ENCODE results near the gene SYNE2. TPM values are rescaled to one million over a fixed set of nuclear protein-coding genes. Genes with fewer than 3 reads are reported as not detected.
"Not testable (repeated sequence)": the region's sequence is repeated elsewhere in the genome, so short reads cannot be mapped to it uniquely, and the experiment has no call there.

Gene SYNE2
- polyA plus RNA-seq, 1 donor = 158 TPM

DNA sequence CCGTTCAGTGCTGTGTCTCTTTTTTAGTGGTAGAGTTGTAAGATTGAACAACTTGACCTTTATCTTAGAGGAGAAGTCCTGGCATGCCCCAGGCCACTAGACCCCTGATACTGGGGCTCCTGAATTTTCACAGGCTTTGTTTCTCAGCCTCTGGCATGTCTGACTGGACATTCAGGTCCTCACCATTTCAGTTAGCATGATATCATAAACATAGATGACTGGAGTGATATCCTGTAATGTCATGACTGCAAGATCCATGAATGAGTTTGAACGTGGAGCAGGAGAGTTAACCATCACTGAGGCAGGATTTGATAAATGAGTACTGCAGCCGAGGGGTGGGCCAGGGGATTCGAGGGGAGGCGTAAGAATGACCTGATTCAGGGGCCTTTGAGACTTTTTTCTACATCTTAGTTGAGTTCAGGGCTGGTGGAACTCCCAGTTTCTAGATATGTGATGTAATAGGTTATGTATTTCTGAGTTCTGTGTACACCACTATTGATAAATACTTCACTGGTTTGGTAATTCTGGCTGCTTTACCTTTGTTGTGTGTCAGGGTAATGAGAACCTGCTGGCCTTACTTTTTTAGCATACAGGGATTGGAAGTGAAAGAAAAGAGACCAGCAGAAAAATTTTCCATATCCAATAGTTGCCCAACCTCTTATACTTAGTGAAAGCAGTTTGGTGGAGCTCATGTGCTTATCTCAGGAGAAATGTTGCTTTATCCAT, 217.0 kb downstream of the SYNE2 start:
- no peak for DNase-seq

DNA sequence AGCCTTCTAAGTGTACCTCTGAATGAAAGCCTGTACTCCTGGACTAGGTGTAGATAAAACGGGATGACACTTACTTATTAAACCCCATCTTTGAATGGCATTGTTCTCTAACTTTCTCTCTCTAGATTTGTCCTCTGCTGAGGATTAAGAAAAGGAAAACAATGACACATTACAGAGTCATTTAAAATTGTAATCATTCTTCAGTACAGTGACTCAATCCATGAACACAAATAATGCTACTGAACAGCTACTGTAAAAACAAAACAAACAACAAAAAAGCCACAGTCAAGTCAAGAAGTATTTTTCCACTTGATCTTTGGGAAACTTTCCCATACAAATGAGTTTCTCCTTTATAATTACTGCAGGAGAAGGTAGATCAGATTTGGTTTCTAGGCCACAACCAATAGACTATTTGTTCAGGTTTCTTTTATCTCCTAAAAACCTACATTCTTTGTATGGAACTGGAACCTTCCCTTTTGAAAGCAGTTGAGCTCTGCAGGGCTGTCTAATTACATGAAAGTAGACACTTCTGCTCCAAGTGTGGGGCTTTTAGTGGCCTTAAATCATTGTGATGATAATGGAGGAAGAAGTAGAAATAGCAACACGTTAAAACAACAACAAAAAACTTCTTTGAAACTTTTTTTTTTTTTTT, 222.3 kb downstream of the SYNE2 start:
- DNase-seq = no peak

DNA sequence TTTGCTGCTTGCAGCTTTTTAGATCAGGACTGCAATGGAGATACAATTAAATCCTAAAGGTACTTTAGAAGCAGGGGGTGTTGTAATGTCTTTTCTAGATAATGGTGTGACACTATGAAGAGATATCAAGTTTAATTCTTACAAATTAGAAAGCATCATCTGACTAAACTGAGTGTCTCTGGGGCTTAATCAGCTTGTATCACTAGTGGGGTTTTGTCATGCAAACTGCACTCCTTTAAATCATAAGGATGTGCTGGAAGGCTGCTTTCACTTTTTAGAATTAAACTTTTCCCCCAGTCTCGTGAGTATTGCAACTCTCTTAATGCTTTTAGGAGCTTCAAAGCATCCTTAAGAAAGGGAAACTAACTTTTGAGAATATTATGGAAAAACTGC, 222.8 kb downstream of the SYNE2 start:
- DNase-seq = no peak

DNA sequence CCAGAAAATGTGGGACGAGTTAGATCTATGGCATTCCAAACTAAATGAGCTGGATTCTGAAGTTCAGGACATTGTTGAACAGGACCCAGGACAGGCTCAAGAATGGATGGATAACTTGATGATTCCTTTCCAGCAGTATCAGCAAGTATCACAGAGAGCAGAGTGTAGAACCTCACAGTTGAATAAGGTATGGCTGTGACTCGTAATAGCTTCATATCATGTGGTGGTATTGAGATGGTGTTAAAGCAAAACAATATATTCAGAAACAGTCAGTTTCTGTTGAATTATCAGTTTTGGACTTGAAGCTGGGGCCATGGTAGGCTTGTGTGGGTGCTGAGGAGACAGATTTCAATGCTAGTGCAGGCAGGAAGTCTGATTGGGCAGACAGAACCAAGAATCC, 227.6 kb downstream of the SYNE2 start:
- DNase-seq = no peak

DNA sequence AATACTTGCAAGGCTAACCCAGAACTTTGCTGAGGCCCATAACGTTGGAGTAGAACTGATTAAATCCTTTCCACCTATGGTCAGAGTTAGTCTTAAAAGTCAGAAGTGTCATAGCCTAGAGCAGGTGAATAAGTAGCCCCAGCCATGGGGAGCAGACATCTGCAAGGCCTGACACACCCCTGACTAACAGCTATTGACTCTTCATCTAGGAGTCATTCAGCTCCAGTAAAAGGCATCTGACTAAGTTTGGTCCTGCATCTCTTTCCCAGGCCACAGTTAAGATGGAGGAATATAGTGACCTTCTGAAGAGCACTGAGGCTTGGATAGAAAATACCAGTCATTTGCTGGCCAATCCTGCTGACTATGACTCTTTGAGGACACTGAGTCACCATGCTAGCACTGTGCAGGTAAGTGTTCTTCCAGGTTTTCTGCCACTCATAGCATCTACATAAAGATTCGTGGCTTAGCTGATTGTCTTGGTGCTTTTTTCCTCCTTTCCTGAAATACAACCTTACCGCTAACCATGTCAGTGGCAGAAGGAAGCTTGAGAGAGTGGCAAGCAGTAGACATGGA, 228.5 kb downstream of the SYNE2 start:
- DNase-seq = no peak

DNA sequence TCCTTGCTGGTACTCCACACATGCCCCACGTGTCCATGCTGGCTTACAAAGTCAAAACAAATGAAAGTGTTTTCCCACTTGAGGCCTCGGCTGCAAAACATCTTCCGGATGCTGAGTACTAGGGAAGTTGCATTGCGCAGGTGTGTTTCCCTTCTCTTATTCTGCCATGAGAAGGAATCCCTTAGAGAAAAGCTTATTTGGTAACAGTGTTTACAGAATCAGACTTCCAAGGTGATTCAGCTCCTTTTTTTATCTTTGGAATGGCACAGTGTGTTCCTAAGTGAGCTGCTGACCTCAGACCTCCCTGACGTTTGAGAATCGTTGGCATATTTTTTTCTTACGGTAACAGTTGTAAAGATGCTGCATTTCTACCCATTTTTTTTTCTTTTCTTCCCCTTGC, 230.0 kb downstream of the SYNE2 start:
- DNase-seq = no peak

DNA sequence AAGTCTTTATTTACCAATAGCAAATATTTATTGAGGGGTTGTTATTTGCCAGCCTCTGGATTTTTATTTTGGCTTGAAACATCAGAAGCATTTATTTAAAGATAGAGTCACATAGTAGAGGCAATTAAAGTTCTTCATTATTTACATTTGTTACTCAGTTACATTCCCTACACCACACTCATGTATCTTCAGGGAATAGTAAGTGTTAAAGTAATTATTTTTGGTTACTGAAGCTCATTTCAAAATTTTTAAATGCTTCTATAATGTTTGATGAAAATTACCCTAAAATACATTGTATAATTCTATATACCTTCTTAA, 235.8 kb downstream of the SYNE2 start:
- DNase-seq = no peak

DNA sequence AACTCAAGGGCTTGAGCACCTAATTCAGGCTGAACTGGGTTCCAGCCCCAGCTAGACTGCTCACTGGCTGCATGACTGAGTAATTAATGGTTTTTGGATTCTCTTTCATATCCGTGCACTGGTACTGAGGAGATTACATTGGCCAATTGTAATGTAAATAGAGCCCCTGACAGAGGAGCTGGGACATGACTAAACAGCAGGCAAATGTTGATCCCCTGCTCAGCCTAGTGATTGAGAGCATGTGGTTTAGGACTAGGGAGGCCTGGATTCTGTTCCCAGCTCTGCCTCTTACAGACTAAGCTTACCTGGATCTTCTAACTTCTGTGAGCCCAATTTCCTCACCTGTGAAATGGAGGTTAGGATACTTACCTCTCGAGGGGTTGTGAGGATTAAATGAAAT, 237.1 kb downstream of the SYNE2 start:
- no peak for DNase-seq

DNA sequence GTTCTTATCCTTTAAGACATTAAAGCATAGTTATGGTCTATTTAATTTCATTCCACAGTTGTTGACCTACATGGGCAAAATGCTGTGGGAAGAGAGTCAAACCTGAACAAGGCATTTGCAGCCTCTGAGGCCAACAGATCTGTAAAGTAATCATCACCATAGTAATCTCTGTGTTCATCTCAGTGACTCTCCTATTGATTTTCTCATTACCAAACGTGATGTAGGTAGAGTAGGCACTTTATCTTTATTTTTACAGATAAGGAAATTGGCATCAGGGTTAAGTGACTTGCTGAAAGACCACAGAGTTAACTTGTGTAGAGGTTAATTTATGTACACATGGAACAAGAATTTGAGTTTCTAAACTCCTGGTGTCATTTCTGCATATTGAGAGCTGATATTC, 238.4 kb downstream of the SYNE2 start:
- no peak for DNase-seq

DNA sequence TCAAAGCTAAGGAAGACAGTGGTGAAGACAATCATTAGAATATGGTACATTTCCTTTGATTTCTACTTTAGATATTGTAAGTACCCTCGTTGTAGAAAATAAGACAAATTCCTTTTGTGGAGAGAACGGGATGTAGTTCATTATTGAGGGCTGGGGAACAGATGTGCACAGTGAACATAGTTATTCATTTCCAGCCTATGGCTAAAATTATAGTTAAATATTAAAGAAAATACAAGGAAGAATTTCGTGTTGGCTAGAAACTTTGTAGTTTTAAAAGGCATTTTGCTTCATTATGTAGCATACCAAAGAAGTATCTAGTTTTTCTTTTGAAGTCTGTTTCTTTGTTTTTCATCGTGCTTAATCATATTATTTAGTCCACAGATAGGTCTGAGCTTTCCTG, 239.5 kb downstream of the SYNE2 start:
- DNase-seq = no peak

DNA sequence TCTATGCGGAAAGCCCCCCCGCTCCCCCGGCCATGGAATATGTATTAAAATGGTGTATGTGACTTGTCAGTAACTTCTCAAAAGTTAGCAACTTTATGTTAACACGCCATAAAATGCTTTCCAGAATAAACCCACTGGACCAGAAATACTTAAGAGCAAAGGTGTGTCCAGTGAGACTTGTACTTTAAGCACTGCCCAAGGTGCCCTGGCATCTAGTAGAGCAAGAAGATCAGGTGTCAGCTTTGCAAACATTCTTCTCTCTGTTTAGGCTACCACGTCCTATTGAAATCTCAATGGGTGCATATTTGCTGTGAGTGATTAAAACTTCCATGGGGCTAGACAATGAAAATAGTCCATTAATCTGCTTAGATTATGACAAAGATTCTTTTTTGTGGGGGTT, 240.1 kb downstream of the SYNE2 start:
- no peak for DNase-seq

DNA sequence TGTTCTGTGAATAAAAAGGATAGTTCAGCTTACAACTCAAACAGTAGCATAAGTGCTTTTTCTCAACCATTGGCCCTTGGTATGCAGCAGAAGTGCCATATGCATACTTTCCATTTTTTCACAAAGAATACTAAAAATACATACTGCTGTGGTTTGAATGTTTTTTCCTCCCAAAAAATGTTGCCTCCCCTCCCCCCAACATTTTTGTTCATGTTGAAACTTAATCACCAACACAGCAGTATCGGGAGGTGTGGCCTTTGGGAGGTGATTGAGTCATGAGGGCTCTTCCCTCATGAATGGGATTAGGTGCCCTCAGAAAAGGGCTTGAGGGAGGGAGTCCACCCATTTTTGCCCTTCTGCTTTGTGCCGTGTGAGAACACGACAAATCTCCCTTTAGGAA, 242.8 kb downstream of the SYNE2 start:
- DNase-seq = no peak

DNA sequence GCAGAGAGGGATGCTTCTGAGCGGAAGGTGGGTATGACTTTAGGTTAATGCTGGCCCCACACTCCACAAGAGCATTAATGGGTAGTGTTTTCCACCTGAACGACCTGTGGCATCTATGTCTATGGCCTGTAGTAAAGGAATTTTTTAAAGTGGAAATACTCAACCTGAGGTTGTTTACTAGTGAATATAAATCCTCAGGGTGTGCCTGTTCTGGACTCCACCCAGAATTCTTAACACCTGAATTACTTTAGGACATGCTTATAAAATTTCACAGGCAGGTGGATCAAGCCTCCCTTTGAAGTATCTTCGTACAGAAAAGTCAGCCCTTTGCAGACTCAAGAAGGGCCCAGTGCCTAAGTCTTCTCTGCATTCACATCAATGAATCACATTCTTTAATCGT, 245.3 kb downstream of the SYNE2 start:
- DNase-seq = no peak

DNA sequence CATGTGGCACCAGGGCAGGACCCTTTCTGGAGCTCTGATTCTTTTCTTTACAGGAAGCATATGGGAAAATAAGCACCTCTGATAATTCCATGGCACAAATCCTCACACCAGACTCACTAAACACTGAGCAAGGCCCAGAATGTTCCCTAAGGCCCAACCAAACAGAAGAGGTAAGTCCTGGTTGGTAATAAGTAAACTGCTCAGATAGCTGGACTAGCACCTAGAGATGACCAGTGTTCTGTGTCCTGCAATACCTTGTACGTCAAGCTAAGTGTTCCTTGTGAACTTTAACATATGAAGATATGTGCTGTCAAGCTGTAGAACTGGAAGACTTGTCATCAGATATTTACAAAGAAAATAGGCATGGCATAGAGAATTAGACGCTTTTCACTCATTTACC, 254.6 kb downstream of the SYNE2 start:
- DNase-seq = no peak

DNA sequence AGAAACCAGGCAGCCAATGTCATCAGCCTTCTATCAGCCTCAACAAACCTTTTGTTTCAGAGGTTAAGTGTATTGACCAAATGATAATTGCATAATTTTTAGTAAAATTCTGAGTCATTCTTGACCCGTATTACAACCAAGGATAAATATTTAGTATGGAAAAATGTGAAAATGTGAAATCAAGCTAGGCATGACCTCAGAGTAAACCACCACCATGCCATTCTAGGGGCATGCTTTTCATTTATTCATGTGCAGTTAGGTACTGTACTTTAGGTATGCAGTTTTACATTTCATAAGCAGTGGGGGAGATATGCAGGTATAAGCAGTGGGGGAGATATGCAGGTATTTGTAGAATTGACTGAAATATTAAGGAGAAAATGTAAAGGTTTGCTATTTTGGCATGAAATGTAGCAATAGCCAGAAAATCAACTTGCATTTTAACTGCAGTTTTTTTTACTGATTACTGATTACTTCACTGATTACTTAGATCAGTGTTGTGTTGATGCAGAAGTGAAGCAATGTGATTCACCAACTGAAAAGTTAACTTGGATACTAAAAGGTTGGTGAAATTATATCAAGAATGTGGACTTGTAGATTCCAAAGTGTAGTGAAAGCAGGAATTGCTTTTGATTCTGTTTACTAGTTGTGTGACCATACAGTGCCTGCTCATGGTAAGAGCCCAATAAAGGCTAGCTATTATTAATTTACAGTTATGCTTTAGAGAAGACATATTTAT, 257.2 kb downstream of the SYNE2 start:
- DNase-seq = no peak

DNA sequence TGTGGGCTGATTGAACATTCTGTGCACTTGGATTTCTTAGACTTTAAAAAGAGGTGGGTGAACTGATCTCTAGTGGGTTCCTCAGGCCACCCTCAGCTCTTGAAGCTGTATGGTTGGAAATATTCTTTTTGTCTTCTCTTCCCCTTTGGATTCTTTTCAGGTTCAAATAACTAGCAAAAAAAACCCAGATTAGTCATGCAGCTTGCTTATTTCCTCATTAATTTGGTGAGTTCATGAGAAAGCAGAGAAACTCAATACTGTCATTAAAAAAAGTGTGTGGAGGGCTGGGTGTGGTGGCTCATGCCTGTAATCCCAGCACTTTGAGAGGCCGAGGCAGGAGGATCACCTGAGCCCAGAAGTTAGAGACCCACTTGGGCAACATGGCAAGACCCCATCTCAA, 258.0 kb downstream of the SYNE2 start:
- DNase-seq = no peak

DNA sequence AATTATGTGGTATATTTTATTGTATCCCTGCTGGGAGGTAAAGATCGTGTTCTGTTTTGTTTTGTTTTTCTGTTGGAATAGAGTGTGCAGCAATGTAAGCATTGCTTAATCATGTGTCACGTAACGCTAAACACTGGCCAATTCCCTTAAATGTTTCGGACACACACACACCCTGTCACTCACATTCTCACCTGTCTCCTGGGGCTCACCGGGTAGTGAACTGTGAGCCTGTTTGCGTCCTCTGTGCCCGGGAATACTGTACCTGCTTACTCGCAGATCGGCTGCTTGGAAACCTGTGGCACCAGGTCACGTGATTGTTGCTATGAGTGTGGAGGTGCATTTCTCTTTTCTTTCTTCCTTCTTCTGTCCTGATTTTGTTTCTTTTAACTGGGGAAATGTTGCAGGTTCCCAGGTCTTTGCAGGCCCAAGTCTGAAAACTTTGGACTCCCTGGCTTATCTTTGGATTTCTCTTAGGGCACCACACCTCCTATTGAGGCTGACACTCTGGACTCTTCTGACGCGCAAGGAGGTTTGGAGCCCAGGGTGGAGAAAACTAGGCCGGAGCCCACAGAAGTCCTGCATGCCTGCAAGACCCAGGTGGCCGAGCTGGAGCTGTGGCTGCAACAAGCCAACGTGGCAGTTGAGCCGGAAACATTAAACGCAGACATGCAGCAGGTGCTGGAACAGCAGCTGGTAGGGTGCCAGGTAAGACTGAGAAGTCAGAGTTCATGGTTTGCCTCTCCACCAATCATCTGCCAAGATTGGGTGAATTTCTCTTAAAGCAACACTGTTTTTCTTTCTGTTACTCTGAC, 260.3 kb downstream of the SYNE2 start:
- DNase-seq = no peak

DNA sequence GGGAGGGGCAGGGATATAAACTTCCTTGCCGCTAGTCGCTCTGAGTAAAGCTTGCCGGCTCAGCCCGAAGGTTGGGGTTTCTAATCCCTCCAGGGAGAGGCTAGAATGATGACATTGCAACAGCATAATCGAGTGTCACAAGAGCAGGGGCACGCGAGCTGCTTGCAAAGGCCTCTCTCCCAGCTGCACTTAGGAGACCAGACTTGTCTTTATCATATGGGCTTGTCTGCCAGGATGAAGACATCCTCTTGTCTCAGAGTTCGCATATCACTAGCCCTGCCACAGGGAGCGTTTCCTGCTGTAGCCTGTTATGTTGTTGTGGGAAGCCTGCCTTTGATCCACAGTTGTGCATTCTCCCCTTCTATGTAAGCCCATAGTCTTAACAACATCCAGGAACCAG, 261.4 kb downstream of the SYNE2 start:
- DNase-seq = no peak

DNA sequence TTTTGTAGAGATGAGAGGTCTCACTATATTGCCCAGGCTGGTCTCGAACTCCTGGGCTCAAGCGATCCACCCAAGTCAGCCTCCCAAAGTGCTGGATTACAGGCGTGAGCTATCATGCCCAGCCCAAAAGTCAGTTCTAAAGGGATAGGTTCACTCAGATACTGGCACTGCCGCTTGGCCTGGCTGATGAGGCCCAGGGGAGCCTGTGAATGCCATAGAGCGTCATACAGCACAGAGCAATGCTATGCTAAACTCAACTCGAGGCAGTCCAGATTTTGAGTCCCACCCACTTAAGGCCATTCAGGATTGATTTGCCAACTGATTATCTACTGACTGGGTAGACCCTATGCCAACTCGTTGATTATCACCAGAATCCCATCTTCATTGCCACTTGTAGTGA, 262.0 kb downstream of the SYNE2 start:
- no peak for DNase-seq

DNA sequence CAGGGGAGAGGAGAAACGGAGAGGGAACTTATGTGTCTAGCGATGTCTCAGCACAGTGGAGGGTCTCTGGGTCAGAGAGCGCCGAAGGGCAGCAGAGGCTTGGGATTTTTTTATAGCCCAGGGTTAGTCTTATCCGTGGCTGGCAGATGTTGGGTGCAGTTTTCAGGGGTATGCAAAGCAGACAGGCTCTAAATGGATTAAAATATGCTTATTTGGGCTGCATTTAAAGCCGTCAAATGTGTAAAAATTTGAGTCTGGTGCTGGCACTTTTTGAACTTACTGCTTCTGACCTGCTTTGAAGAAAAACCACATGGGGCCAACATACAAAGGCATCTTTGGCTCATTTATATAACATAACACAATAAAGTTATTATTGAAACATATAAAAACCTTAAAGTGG, 262.6 kb downstream of the SYNE2 start:
- DNase-seq = no peak

DNA sequence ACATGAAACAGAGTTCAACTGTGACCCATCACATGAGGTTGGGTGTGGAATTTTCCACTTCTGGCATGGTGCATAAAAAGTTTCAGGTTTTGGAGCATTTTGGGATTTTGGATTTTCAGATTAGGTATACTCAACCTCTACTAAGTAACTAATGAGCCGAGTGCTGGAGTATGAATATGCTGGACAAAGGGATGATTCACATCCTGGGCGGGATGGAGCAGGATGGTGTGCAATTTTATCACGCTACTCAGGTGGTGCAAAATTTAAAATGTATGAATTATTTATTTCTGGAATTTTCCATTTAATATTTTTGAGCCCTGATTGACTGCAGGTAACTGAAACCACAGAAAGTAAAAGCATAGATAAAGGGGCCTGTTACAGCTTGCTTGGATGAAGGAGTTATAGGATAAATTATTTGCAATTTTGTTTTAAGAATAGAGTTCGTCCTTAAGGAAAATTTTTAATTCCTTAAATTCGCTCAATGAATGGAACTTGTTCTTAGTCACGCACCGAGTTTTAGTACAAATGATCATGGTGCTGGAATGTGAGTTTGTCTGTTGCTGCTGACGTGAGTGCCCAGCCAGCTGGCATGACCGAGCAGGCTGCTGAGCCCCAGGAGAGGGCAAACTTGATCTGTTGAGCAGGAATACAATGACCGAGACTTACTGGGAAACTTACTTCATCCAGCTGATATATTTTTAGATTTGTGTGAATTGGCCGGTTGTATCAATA, 265.0 kb downstream of the SYNE2 start:
- DNase-seq = no peak

DNA sequence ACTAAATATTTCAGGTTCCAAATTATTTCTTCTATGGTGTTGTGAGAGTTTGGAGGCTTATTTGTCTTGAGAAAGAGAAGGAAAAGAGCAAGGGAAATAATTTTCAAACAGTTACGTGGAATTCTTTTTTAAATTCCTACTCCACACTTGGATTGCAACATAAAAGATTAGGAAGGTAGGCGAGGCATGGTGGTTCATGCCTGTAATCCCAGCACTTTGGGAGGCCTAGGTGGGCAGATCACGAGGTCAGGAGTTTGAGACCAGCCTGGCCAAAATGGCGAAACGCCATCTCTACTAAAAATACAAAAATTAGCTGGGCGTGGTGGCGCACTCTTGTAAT, 265.6 kb downstream of the SYNE2 start:
- DNase-seq = not testable (repeated sequence)

Measured in left kidney (tissue), 2 donors.